GM19043 (cell line): ENCODE data around the gene SLC2A4RG.

Experiments used
- ATAC-seq: cut with Tn5 transposase; IDR thresholded peaks from one replicate; pipeline ENCODE4 v1.9.1; 2021; ENCODE audit warnings: low read depth; ENCODE audit not compliant: unreplicated experiment

The SLC2A4RG gene

DNA sequence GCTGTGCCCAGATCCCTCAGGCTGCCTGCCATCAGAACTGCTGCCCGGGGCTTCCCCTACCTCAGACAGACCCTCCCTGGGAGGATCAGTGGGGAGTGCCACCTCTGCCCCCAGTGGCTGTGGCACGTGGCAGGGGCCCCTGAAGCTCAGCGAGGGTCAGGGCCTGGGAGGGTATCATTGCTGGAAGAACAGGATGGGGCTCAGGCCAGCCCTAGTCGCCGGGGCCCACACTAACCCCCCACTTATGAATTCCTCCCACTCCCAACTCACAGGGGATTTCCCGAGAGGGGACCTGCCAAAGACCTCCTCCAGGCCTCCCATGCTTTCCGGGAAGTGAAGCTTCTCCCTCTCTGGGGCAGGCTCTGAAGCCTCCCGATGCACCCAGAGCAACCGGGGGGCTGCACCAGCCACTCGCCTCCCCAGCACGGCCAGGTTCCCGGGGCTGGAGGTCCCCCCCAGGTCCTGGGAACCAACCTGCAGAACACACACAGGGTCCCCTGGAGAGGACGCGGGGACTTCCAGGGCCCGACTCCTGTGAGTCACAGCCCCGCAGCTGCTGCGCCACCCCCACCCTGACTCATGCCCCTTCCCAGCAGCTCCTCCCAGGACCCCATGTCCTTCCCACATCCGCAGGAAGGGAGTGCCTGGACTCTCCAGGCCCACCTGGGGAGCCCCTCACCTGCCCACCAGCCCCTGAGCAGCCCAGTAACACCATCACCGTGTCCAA is 40.7 kb upstream of the SLC2A4RG start:
- ATAC-seq = no peak

DNA sequence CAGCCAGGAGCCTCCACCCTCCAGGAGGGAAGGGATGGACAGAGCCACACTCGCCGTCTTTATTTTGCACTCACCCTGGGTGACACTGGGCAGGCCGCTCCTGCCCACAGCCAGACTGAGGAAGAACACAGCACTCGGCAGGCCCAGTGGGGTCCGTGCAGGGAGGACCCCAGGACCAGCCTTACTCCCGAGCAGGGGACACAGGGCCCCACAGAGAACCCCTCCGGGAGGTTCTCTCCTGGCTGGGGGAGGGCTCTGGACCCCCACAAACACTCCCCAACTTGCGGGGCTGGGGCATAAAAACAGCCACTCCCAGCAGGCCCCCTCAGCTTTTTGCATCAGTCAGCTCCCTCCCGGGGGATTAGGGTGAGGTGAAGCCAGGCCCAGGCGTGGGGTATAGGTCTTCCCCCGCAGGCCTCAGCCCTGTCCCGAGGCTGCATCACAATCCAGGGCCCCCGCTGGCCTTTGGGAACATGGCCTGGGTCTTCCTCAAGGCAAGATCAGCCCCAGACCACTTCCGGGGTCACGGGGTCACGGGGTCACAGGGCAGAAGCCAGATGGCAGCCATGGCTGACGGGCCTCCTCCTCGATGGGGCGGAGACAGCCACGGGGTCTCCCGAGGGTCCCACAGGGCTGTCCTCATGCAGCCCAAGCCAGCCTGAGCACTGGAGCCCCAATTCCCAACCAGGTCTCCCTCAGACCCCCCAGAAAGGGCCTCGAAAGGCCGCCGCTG is 39.9 kb upstream of the SLC2A4RG start:
- no peak for ATAC-seq

DNA sequence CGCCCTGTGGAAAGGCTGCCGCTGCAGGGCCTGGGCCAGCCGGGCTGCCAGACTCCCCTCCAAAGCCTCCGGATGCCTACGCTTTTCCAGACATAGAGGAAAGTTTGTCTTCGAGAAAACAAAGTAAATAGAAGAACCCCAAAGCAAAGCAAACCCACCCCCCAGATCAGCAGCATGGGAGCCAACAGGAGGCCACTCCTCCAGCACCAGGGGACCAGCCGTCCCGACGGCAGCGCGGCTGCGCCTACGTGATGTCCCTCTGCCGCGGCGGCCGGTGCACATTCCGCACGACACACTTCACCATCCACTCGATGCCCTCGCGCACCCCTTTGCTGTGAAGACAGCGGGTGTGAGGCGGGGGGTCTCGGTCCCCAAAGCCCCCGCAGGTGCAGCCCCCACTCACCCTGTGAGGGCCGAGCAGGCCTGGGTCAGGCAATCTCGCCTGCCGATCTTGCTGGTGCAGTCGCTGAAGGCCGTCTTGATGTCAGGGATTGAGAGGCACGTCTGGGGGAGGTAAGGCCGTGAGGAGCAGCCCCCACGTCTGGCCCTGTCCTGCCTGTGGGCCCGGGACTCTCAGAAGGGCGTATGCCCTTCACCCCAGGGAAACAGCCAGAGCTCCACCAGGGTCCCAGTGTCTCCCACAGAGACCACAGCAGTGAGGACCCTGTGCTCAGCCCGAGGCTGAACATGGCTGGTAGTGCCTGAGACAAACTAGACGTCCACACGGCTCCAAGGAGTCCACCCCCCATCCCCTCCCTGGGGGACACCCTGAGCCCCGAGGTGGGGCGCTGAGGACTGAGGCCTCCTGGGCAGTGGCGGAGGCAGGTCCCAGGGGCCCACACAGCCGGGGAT is 39.2 kb upstream of the SLC2A4RG start:
- no peak for ATAC-seq

DNA sequence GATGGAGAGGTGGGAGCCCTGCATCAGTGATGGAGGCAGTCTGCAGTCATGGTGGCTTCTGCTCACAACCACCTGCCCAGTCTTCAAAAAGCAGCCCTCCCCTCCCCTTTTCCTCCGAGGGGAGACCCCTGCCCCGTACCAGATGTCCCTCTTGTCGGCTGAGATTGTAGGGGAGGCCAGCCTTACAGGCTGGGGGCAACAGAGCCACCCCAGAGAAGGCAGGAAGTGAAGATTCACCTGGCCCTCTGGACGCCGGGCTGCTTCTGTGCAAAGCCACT is 38.6 kb upstream of the SLC2A4RG start:
- ATAC-seq = no peak

DNA sequence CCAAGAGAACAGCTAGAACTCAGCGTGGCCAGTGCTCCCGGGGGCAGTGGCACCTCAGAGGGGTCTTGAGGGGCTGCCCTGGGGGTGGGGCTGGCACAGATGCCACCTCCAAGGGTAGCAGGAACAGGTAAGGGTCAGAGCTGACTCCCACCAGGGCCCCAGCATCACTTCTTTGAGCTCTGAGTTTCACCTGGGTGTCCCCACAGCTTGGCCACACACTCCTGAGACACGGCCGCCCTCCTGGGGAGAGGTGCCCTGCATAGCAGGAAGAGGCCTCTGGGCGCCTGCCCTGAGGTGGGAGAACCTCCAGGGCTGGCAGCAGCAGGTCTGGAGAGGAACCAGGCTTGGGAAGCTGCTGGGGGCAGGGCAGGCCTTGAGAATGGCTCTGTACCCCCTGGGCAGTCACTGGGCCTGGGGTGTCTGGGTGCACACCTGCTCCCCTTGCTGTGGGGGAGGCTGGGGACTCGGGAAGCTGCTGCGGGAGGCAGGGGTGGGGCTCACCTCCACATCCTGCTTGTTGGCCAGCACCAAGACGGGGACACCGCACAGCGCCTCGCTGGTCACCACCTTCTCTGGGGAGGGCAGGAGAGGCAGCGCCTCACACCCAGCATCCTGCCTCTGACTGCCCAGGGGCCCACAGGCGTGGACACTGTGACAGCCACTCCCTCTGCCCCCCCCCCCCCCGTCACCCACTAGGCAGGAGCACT is 38.1 kb upstream of the SLC2A4RG start:
- ATAC-seq = no peak

DNA sequence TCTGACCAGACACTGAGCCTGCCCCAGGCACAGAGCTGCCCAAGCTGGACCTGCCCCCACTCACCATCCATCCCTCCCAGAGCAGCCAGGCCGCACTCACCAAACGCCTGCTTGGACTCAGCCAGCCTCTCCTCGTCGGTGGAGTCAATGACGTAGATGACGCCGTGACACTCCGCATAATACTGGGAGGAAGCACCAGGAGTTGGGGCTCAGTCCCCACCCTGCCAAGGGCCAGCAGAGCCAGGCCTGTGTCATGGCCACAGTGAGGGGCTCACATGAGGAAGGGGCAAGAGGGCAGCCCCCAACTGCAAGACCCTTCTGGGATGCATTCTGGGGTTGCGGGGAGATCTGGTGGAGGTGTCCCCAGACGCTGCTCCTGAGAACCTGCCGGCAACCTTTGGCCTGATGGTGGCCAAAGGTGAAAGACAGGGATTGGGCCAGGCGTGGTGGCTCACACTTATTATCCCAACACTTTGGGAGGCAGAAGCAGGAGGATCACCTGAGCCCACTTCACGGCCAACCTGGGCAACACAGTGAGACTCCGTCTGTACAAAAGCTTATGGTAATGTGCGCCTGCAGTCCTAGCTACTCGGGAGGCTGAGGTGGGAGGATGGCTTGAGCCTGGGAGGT is 37.4 kb upstream of the SLC2A4RG start:
- ATAC-seq = no peak

DNA sequence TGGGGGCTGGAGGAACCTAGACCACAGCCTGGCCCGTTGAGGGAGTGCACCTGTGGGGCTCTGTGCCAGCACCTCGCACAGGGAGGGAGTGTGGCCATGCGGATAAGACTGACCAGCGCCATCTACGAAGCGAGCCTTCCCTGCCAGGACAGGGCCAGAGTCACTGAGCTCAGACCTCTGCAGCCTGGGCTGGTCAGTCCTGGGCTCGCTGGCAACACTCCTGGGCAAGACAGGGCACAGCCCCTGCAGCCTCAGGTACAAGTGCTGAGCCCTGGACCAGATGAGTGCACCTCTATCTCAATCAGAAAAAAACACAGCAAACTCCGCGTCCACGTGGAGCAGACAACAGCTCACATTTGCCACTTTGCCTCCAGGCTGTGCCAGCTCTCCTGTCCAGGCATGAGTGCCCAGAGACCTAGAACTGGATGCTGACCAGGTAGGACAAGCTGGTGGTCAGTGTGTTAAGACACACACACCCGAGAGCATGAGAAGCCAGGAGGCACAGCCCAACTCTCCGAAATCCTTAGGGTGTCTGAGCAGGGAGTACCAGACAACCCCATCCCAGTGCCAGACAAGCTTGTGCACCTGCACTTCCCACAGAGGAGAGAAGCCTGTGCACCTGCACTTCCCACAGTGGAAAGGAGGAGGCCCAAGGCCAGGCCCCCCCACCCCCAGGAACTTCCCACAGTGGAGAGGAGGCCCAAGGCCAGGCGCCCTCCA is 36.7 kb upstream of the SLC2A4RG start:
- no peak for ATAC-seq

DNA sequence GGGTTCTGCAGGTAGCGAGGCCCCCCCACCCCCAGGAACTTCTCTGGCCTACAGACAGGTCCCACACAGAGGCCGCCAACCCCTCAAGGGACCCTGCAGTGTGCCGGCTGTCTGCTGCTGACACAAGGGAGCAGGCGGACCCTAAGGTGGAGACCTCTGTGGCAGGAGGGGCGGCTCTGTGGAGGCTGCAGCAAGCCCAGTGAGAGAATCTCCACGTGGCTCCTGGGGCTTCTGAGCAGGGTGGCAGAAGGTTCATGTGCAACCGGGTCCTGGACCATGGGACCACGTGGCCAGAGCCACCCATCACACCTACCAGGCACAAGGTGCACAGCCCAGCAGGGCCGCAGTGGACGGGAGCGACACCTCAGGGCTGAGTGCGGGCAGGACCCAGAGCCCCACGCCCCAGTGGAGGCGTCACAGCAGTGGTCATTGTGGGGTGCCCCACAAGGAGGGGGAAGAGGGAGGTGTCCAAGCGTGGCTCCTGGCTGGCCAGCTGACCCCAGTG is 36.1 kb upstream of the SLC2A4RG start:
- ATAC-seq = no peak

DNA sequence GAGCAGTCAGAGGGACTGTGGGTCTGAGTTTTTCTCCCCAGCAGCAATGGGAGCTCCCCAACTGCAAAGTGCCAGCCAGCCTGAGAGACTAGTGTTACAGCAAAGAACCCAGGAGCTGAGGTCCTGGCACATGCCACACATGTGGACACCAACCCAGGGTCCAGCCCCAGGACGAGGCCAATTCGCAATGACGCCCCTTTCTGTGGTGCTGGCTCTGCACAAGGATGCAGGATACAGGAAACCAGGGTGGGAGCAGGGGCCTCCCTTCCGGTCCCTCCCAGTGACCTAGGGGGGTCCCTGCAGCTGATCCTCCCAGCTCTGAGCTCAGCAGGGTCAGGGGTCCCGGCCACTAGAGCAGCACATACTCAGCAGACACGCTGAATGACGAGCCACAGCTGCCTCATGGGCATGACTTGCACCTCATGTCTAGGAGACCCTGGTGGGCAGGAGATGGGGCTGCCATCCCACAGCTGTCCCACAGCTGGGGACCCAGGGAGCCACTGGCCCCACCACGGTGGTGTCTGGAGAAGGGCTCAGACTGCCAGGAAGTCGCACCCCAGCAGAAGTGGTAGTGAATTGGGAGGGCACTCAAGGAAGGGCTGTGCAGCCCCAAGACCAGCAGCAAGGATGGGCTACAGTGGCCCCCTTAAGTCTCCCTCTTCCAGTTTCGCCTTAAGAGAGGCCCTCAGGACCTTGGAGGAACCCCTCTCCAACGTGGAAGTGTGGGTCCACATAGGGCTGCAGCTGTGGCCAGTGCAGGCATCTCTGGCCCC is 35.4 kb upstream of the SLC2A4RG start:
- ATAC-seq = no peak

DNA sequence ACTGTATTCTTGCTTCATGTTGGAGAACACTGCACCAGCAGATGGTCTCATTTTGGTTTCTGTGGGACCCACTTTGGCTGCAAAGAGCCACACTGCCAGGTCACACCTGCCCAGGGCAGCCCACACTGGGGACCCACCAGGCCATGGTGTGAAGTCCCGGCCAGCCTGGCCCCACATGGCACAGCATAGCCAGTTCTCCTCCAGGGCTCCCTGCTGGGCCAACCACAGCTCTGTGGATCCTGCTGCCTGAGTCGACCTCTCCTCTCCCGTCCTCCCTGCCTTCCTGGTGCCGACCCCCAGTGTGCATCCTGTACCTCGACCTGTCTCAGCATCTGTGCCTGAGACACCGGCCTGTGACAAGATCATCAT is 34.8 kb upstream of the SLC2A4RG start:
- no peak for ATAC-seq

DNA sequence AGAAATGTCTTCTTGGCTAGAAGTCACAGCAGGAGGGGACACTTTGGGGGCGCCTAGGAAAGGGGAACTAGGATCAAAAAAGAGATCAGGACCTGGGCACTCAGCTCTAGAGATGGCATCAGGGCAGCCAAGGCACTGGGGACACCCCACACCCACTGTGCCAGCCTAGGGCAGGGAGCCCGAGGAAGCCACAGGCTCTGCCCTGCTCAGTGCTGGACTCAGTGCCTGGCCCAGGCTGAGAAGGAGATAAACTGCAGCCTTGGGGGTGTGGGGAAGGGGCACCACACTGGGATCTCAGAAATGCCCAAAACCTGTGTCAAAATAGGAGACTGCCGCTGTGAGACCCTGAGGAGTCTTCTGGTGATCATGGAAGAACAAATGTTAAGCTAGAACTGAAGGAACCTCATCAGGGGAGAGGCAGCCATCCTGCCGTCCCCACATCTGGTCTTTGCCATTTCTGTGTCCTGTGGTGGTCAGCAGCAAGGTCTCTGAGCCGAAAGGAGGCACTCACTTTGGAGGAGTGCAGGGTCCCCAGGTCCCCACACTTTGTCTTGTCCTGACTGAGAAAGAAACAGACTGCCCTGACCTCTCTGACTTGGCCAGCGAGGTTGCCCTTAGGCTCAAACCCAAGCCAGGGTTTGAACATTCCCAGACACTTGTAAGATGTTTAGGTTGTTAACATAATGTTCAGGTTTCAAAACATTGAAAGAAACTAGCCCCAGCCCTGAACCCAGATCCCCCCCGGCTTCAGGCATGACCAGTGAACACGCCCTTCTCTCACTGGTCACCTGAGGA is 34.1 kb upstream of the SLC2A4RG start:
- no peak for ATAC-seq

DNA sequence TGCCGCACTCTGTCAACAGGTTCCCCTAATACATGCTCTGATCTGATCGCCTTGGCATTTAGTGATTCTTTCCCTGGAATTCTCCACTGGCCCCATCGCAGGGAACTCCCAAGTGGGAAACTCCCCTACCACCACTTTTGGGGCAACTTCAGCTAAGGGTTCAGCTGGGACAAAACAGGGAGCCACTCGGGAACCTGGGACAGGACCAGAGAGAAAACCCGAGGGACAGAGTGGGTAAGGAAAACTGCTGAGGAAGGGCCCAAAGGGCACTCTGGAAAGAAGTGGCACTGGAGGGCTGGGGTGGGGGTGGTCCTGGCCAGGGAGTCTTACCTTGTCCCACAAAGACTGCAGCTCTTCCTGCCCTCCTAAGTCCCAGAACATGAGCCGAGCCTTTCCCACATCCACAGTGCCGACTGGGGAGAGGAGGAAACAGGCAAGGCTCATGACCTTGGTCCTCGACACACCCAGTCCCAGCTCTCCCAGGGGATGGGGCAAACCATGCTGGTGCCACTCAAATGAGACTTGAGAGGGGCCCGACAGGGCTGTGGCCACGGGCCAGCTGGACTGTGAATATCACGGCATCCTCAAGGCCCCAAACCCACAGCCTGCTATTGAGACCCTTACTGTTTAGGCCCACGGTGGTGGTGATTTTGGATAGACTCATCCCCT is 33.4 kb upstream of the SLC2A4RG start:
- no peak for ATAC-seq

DNA sequence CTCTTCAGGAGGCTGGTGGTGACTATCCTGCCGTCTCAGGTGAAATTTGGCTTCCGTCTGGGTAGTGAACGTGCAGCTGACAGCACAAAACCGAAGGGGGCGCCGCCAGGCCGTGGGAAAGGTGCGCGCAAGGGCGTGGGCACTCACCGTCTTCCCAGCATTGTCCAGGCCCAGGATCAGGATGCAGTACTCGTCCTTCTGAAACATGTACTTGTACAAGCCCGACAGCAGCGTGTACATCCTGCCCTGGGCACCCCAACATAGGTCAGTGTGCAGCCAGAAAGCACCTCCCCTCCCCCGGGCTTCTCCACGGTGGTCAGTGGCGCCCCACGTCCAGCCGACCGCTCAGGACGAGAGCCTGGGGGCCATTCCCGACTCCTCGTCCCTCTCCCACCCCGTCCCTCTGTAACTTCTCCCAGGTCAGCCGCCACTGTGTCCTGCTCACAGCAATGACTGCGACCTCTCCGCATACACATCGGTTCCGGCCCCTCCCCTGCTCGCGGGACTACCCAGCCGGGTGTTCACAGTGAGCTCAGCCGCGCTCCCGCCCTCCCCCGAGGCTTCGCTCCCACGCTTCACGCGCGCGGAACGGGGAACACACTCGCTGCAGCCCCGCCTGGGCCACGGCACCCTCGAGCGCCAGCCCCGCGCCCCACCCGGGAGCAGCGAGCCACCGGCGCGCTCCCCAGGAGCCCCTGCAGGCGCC is 32.6 kb upstream of the SLC2A4RG start:
- peak; percentile 19 for ATAC-seq

DNA sequence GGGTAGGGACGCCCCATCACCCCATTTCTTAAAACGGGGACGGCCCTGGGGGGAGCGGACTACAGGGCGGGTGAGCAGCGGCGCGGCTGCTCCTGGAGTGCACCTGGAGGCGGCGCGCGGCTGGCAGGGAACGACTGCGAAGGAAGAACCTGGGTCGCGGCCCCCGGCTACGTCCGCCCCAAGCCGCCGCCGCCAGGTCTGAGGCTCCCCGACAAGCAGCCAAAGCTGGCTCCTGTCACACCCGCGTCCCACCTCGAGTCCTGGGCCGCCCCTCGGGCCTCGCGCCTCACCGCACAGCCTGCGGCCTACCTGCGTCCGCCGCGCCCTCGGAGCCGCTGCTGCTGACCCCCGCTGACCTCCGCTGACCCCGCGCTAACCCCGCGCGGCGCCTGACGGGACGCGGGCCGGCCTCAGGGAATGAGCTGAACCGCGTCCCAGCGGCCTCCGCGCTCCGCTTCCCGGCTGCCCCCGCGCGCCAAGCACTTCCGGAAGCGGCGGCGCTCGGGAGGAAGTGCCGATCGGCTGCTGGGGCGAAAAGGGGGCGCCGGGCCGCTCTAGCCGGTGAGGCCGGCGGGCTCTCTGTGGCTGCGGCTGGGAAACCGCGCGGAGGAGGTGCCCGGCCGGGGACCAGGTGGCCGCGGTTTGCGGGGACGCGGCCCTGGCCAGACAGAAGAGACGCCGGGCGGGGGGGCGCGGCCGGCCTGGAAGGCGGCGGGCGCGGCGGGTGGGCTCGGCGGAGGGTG is 31.8 kb upstream of the SLC2A4RG start, which contains the start of the genes ARFRP1 and ZGPAT:
Gene ARFRP1, minus strand, starts transcription at position 419 of the 743 bp plus-strand sequence. CDS start 885 bp downstream, outside the sequence.
Gene ZGPAT, plus strand, starts transcription at position 482 of the 743 bp plus-strand sequence. CDS start 542 bp downstream, outside the sequence.
- peak; percentile 55 for ATAC-seq

DNA sequence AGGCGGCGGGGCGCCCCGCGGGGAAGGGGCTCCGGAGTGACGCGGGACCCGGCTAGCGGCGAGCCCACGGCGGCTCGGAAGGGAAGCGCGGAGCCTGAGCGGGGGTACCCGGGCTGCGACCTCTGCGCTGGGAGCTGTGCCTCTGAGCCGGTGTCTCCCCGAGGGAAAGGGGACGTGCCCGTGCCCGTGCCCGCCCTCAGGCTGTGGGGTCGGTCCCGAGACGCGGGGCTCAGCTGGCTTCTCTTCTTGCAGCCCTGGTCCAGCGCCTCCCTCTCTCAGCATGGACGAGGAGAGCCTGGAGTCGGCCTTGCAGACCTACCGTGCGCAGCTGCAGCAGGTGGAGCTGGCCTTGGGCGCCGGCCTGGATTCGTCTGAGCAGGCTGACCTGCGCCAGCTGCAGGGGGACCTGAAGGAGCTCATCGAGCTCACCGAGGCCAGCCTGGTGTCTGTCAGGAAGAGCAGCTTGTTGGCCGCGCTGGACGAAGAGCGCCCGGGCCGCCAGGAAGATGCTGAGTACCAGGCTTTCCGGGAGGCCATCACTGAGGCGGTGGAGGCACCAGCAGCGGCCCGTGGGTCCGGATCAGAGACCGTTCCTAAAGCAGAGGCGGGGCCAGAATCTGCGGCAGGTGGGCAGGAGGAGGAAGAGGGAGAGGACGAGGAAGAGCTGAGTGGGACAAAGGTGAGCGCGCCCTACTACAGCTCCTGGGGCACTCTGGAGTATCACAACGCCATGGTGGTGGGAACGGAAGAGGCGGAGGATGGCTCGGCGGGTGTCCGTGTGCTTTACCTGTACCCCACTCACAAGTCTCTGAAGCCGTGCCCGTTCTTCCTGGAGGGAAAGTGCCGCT is 31.1 kb upstream of the SLC2A4RG start:
- no peak for ATAC-seq
